Lower leg skin (tissue), 3 donors: Measurements from ENCODE around the gene COL13A1.

Source experiments
- CTCF ChIP-seq, 3 donors: fragments of 450-650 bp; IDR thresholded peaks; one replicate each; pipeline ENCODE4 v1.5.1; 2016; ENCODE audit warnings: antibody characterized with exemption in 3 of 3, mild to moderate bottlenecking in 3 of 3, moderate library complexity in 2 of 3
- POLR2A ChIP-seq, 2 donors: fragments of 450-650 bp; IDR thresholded peaks; one replicate each; pipeline ENCODE4 v1.6.1; 2016 to 2017; ENCODE audit warnings: antibody characterized with exemption in 2 of 2, mild to moderate bottlenecking in 1 of 2, moderate library complexity in 1 of 2

- TF ChIP-seq CTCF (IDR thresholded peaks at IDR 0.05), result no peak
- TF ChIP-seq POLR2A (IDR thresholded peaks at IDR 0.05), result no peak
Measured at GRCh38 chr10:69906425-69906824, 104.7 kb downstream of the COL13A1 start.
